DMS114 treated with DMSO at 0.1 percent for 48 hours (cell line): ENCODE results near the gene GPR50.

Experiments
- DNase-seq: peaks from one replicate; lab custom pipeline; 2025; ENCODE audit not compliant: unreplicated experiment; lab: John Stamatoyannopoulos, UW

The GPR50 gene

GRCh38 chrX:151226941-151227340, 50.6 kb downstream of the GPR50 start:
- no peak for DNase-seq

DNA sequence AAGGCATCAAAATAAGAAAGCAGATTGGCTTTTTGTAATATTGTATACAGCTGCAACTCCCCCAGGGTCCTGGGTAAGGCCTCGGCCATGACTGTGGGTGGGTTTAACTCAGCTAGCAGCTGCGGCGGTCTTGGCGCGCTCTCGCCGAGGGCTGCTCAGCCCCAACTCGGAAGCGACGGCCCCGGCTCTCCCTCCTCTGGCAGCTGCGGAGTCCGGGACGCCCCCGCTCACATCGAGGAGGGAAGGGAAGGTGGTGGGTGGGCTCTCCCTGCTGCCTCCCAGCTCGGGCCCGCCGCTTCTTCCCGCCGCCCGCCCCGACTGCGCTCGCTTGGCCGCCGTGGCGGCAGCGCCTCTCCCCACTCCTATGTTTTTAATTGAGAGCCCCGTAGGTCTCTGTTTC, 51.2 kb downstream of the GPR50 start:
- DNase-seq: no peak

DNA sequence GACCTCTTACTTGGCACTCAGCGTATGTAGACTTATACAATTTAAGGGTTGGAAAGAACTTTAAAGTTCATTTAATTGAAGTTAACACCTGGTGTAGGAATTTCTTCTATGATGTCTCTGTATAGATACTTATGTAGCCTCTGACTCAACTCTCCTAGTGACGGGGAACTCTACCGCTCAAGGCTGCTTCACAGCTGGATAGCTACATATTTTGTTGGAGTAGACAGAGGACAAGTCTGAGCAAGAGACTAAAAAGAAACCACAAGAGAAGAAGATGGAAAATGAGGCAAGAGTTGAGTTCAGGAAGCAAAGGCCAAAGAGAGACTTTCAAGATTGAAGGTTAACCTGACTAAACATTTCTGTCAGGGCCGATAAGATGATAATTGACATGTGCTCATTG, 52.6 kb downstream of the GPR50 start:
- DNase-seq: no peak
